Heart left ventricle (tissue), 16 donors: Measurements from ENCODE around the gene AMZ2. TPM values are rescaled to one million over a fixed set of nuclear protein-coding genes. Genes with fewer than 3 reads are reported as not detected.
"Not testable (repeated sequence)": the region's sequence is repeated elsewhere in the genome, so short reads cannot be mapped to it uniquely, and the experiment has no call there.

Experiments used
- ATAC-seq, 4 donors: fragments of 200-7000 bp; cut with Tn5 transposase; one replicate each; pipeline ENCODE4 v1.9.1; 2020 to 2022; ENCODE audit warnings: moderate library complexity in 4 of 4, mild to moderate bottlenecking in 3 of 4, moderate number of reproducible peaks in 1 of 4
- DNase-seq, 5 donors: peaks; one replicate each; pipeline ENCODE4 v3.0.0-alpha.2; 2020
- H3K27ac ChIP-seq, 12 donors: fragments of 200-600 bp; sonication (generic) in 4 of 12; one replicate each; pipeline versions ENCODE4 v1.5.0 to v1.8.0; 2016 to 2022; ENCODE audit warnings: mild to moderate bottlenecking in 2 of 12
- H3K27me3 ChIP-seq, 9 donors: fragments of 200-600 bp; sonication (generic) in 2 of 9; one replicate each; pipeline versions ENCODE4 v1.5.1 to v1.8.0; 2016 to 2022; ENCODE audit warnings: mild to moderate bottlenecking in 3 of 9
- H3K36me3 ChIP-seq, 9 donors: fragments of 200-600 bp; sonication (generic) in 2 of 9; one replicate each; pipeline versions ENCODE4 v1.5.0 to v1.8.0; 2018 to 2022; ENCODE audit warnings: mild to moderate bottlenecking in 2 of 9
- H3K4me1 ChIP-seq, 12 donors: fragments of 200-600 bp; sonication (generic) in 4 of 12; one replicate each; pipeline versions ENCODE4 v1.5.0 to v1.8.0; 2016 to 2022; ENCODE audit warnings: mild to moderate bottlenecking in 3 of 12
- H3K4me3 ChIP-seq, 12 donors: fragments of 200-600 bp; sonication (generic) in 4 of 12; one replicate each; pipeline versions ENCODE4 v1.5.0 to v1.8.0; 2017 to 2022; ENCODE audit warnings: mild to moderate bottlenecking in 9 of 12, moderate library complexity in 4 of 12
- H3K9me3 ChIP-seq, 12 donors: fragments of 200-600 bp; sonication (generic) in 4 of 12; one replicate each; pipeline versions ENCODE4 v1.5.0 to v1.8.0; 2016 to 2022; ENCODE audit warnings: mild to moderate bottlenecking in 1 of 12
- POLR2A ChIP-seq, 2 donors: fragments of 450-650 bp; IDR thresholded peaks; one replicate each; pipeline ENCODE4 v1.6.1; 2017; ENCODE audit warnings: antibody characterized with exemption in 2 of 2, mild to moderate bottlenecking in 2 of 2, moderate library complexity in 2 of 2
- WGBS, 4 donors: extraction: QIAGEN DNeasy Blood & Tissue Kit in 2 of 4; methylation state at CpG; one replicate each; pipeline versions ENCODE4 v1.1.5 to v1.1.7; 2013 to 2018; 5-methylcytosine and 5-hydroxymethylcytosine counted together
- intact Hi-C, 10 donors: fragments of 100-400 bp; cut with DNase I; formaldehyde crosslinking; loops; one replicate each; pipeline versions ENCODE4 v1.11.1 to v1.14.2; 2022
- polyA plus RNA-seq, 2 donors: library from polyadenylated mRNA; stranded (reverse); fragments of 200-250 nt; gene quantifications; one replicate each; pipeline ENCODE4 v1.2.3, GENCODE V29; 2013
- total RNA-seq, 9 donors: library from RNA; depleted of rRNA in 2 of 9; stranded (reverse); fragments of >200 nt in 2 of 9; fragmentation: NEBNext Ultra II Directional in 3 of 9; extraction: Animal tissue kit (Norgen Biotek cat#: 25700) in 3 of 9; gene quantifications; one replicate each; pipeline versions ENCODE4 v1.1.0 to v1.2.4, GENCODE V29; 2016 to 2023
- TF ChIP-seq, protein P1 (sequence below), 12 donors: fragments of 200-600 bp; sonication (generic) in 4 of 12; IDR thresholded peaks; one replicate each; pipeline versions ENCODE4 v1.5.0 to v1.8.0; 2018 to 2022; ENCODE audit warnings: antibody characterized with exemption in 12 of 12, mild to moderate bottlenecking in 5 of 12
- donor health status: ischemic (EF 13 %, LVEDD 7.1; RV severe dilation, severe dysfunction).
- donor health status: healthy with polysubstance abuse.
- donor health status: DM: no; HTN: yes; CAD: no.
- donor health status: DM: no; HTN: no; CAD: no.
- donor health status: ischemic (EF 25% LVEDD 6.9; RV normal size, moderate dysfunction).
- donor health status: ischemic (EF 25% LVEDD 5.7; RV mildly dilated, moderate dysfunction).
- donor health status: healthy.
- donor health status: DM: yes; HTN: yes; CAD: no.
- donor health status: ischemic (EF 35%, LVEDD 5.7; RV mildly dilated, moderate dysfunction).
- donor health status: nonischemic (EF 11% LVEDD 7.7; RV severe dilation, severe dysfunction).
- donor health status: DM: yes; HTN: yes; CAD: no.
- donor health status: PGD.
- donor health status: ischemic (EF 29% LVEDD 5.4; RV normal size, mild dysfunction).
- donor health status: nonischemic (EF 23%, LVEDD 6.1; RV moderate dilation, normal function).

The AMZ2 gene
- total and polyA plus RNA-seq, 11 donors = 52.9 to 141 (median 89.1) TPM

- WGBS, 4 donors = 0 to 1% (median 0%) methylated on average over 16 to 71 of the region's 71 CpGs
- H3K27ac ChIP-seq = peak overlapping the region; percentile 74 to 92 (median 86)
- peak overlapping the region; percentile 45 to 90 (median 78) for H3K4me3 ChIP-seq
- peak in 1 of 2 donors; percentile 71 for TF ChIP-seq POLR2A (IDR thresholded peaks at IDR 0.05)
- TF ChIP-seq, protein P1, sequence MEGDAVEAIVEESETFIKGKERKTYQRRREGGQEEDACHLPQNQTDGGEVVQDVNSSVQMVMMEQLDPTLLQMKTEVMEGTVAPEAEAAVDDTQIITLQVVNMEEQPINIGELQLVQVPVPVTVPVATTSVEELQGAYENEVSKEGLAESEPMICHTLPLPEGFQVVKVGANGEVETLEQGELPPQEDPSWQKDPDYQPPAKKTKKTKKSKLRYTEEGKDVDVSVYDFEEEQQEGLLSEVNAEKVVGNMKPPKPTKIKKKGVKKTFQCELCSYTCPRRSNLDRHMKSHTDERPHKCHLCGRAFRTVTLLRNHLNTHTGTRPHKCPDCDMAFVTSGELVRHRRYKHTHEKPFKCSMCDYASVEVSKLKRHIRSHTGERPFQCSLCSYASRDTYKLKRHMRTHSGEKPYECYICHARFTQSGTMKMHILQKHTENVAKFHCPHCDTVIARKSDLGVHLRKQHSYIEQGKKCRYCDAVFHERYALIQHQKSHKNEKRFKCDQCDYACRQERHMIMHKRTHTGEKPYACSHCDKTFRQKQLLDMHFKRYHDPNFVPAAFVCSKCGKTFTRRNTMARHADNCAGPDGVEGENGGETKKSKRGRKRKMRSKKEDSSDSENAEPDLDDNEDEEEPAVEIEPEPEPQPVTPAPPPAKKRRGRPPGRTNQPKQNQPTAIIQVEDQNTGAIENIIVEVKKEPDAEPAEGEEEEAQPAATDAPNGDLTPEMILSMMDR (IDR thresholded peaks at IDR 0.05) = peak; percentile 84 to 99 (median 92)
- H3K27me3 ChIP-seq = peaks cover 0 to 4% (median 0%) of the 10 kb centered on the region in 9 donors
- no peaks in the 10 kb centered on the region for H3K9me3 ChIP-seq
- ATAC-seq (peak; percentile 80 to 96 (median 92)), DNase-seq (peak; percentile 91 to 97 (median 94))
- H3K36me3 ChIP-seq = peaks cover 0 to 16% (median 6%) of the 10 kb centered on the region in 9 donors
- intact Hi-C loops = loop anchor here in 5 of 10 donors (5.0 to 10.0 kb wide), 4 partner anchors 33 to 259 kb away; partner anchors contain the start of gene AMZ2 (in 4 of the 5)
- H3K4me1 ChIP-seq = peaks cover 0 to 29% (median 12%) of the 10 kb centered on the region in 12 donors
Measured at GRCh38 chr17:68205251-68205807, 42.5 kb upstream of the AMZ2 start.

GRCh38 chr17:68205808-68206720, 41.8 kb upstream of the AMZ2 start:
- WGBS, 4 donors = 1 to 3% (median 2%) methylated on average over 20 to 50 of the region's 50 CpGs

GRCh38 chr17:68207651-68208253, 40.1 kb upstream of the AMZ2 start:
- Histone ChIP-seq H3K36me3 (peaks cover 0 to 19% (median 8%) of the 10 kb centered on the region in 9 donors), H3K9me3 (no peaks in the 10 kb centered on the region), H3K27ac (peak overlapping the region in 1 of 12 donors; percentile 7), H3K27me3 (no peaks in the 10 kb centered on the region), H3K4me3 (peak overlapping the region in 1 of 12 donors; percentile 79), H3K4me1 (peaks cover 0 to 20% (median 7%) of the 10 kb centered on the region in 12 donors)
- WGBS, 4 donors = 84 to 89% (median 85%) methylated on average over 23 to 37 of the region's 37 CpGs
- ATAC-seq (no peak), DNase-seq (peak in 2 of 5 donors; percentile 42 to 43)
- TF ChIP-seq POLR2A (IDR thresholded peaks at IDR 0.05) = no peak
- TF ChIP-seq, protein P1 (IDR thresholded peaks at IDR 0.05) = no peak
- intact Hi-C loops = loop anchor here in 5 of 10 donors (5.0 to 10.0 kb wide), 4 partner anchors 35 to 257 kb away; partner anchors contain the start of gene AMZ2 (in 4 of the 5)

More at GRCh38 chr17:68205808-68206720, 41.8 kb upstream of the AMZ2 start:
- no peak for DNase-seq
- Histone ChIP-seq H3K27me3 (no peaks in the 10 kb centered on the region), H3K9me3 (no peaks in the 10 kb centered on the region), H3K4me1 (peaks cover 0 to 21% (median 7%) of the 10 kb centered on the region in 12 donors), H3K36me3 (peaks cover 0 to 19% (median 8%) of the 10 kb centered on the region in 9 donors), H3K4me3 (peak overlapping the region; percentile 45 to 90 (median 78)), H3K27ac (peak overlapping the region; percentile 74 to 92 (median 86))
- peak in 2 of 4 donors; percentile 13 to 27 for ATAC-seq
- no peak for TF ChIP-seq POLR2A (IDR thresholded peaks at IDR 0.05)
- TF ChIP-seq, protein P1 (IDR thresholded peaks at IDR 0.05) = no peak
- intact Hi-C loops = loop anchor here in 5 of 10 donors (5.0 to 10.0 kb wide), 4 partner anchors 34 to 259 kb away; partner anchors contain the start of gene AMZ2 (in 4 of the 5)

DNA sequence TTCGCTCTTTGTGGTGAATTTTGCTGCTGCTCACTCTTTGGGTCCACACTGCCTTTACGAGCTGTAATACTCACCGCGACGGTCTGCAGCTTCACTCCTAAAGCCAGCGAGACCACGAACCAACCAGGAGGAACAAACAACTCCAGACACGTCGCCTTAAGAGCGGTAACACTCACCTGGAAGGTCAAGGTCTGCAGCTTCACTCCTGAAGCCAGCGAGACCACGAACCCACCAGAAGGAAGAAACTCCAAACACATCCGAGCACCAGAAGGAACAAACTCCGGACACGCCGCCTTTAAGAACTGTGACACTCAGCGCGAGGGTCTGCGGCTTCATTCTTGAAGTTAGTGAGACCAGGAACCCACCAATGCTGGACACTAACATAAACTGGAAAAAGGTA, 39.2 kb upstream of the AMZ2 start:
- H3K4me1 ChIP-seq = peaks cover 0 to 20% (median 7%) of the 10 kb centered on the region in 12 donors
- not testable (repeated sequence) for DNase-seq, H3K27me3 ChIP-seq, H3K27ac ChIP-seq, H3K4me3 ChIP-seq, H3K9me3 ChIP-seq, ATAC-seq
- WGBS, 4 donors = 97 to 98% (median 98%) methylated on average over 19 of the region's 19 CpGs
- intact Hi-C loops = loop anchor here in 5 of 10 donors (5.0 to 10.0 kb wide), 4 partner anchors 36 to 256 kb away; partner anchors contain the start of gene AMZ2 (in 4 of the 5)
- peaks cover 0 to 22% (median 8%) of the 10 kb centered on the region in 9 donors for H3K36me3 ChIP-seq

- not testable (repeated sequence) for ATAC-seq, H3K4me3 ChIP-seq, H3K27ac ChIP-seq, DNase-seq, H3K27me3 ChIP-seq, H3K9me3 ChIP-seq
- intact Hi-C loops = loop anchor here in 5 of 10 donors (5.0 to 10.0 kb wide), 4 partner anchors 37 to 255 kb away; partner anchors contain the start of gene AMZ2 (in 4 of the 5)
- Histone ChIP-seq H3K36me3 (peaks cover 0 to 22% (median 8%) of the 10 kb centered on the region in 9 donors), H3K4me1 (peaks cover 0 to 20% (median 9%) of the 10 kb centered on the region in 12 donors)
- WGBS, 4 donors = 91 to 98% (median 96%) methylated on average over 13 of the region's 13 CpGs
Measured at GRCh38 chr17:68209191-68209900, 38.5 kb upstream of the AMZ2 start.
